HEK293 (cell line): ENCODE results near the gene APLP1.

Experiments
- CTCF ChIA-PET: fragments of 350-600 bp; formaldehyde crosslinking; extraction: SDS; loops from one replicate; lab custom pipeline; 2021; ENCODE audit warnings: antibody characterized with exemption; lab: Yijun Ruan, JAX
- POLR2A ChIA-PET: fragments of 300-600 bp; formaldehyde crosslinking; extraction: SDS; loops from one replicate; lab custom pipeline; 2020; ENCODE audit warnings: antibody characterized with exemption, inconsistent platforms; lab: Yijun Ruan, JAX
- H3K27ac ChIP-seq: fragments of 200-500 bp; sonication (Bioruptor generic); 2 replicates; pipeline ENCODE4 v1.5.1; 2014; ENCODE audit warnings: low read depth, low read length, control low read depth, inconsistent platforms; ENCODE audit errors: extremely low read depth
- H3K36me3 ChIP-seq, 2 experiments: fragments of 200-500 bp in 1 of 2; sonication (Bioruptor generic) in 1 of 2; 1 replicate in 1 of 2; 2 replicates in 1 of 2; pipeline ENCODE4 v1.5.1; 2014 to 2017; ENCODE audit warnings: inconsistent platforms in 2 of 2, low read length in 2 of 2; ENCODE audit not compliant: control insufficient read depth in 2 of 2, insufficient read depth in 1 of 2
- H3K4me1 ChIP-seq: fragments of 200-500 bp; sonication (Bioruptor generic); 2 replicates; pipeline ENCODE4 v1.5.1; 2014; ENCODE audit warnings: mild to moderate bottlenecking, low read length, inconsistent platforms; ENCODE audit not compliant: control insufficient read depth, insufficient read depth
- H3K4me3 ChIP-seq: 2 replicates; pipeline ENCODE4 v1.5.1; 2011; ENCODE audit warnings: low read depth, mild to moderate bottlenecking, control low read depth, low read length, moderate library complexity
- H3K9me3 ChIP-seq: fragments of 200-500 bp; sonication (Bioruptor generic); 2 replicates; pipeline ENCODE4 v1.5.1; 2014; ENCODE audit warnings: low read depth, low read length, inconsistent platforms; ENCODE audit not compliant: control insufficient read depth, insufficient read depth
- CTCF ChIP-seq: fragments of 450-650 bp; formaldehyde crosslinking; IDR thresholded peaks from 2 replicates; pipeline ENCODE4 v1.5.1; 2016; ENCODE audit warnings: missing biosample characterization, missing genetic modification characterization
- GLI2 ChIP-seq: fragments of 450-650 bp; formaldehyde crosslinking; IDR thresholded peaks from 2 replicates; pipeline ENCODE4; 2017; ENCODE audit warnings: missing biosample characterization, missing genetic modification characterization, low read depth, borderline replicate concordance
- KLF10 ChIP-seq: fragments of 450-650 bp; IDR thresholded peaks from 2 replicates; pipeline ENCODE4 v1.5.1; 2018; ENCODE audit warnings: missing biosample characterization, mild to moderate bottlenecking, missing genetic modification characterization
- PATZ1 ChIP-seq: fragments of 450-650 bp; formaldehyde crosslinking; IDR thresholded peaks from 2 replicates; pipeline ENCODE4 v1.5.1; 2016; ENCODE audit warnings: missing biosample characterization, missing genetic modification characterization
- PRDM10 ChIP-seq: fragments of 450-650 bp; formaldehyde crosslinking; IDR thresholded peaks from 2 replicates; pipeline ENCODE4 v1.5.1; 2016; ENCODE audit warnings: missing biosample characterization, missing genetic modification characterization
- SALL2 ChIP-seq: fragments of 450-650 bp; formaldehyde crosslinking; IDR thresholded peaks from 2 replicates; pipeline ENCODE4 v1.5.0; 2017; ENCODE audit warnings: missing biosample characterization, mild to moderate bottlenecking, missing genetic modification characterization, borderline replicate concordance
- SP2 ChIP-seq: fragments of 450-650 bp; formaldehyde crosslinking; IDR thresholded peaks from 2 replicates; pipeline ENCODE4 v1.5.1; 2016; ENCODE audit warnings: missing biosample characterization, missing genetic modification characterization
- SP3 ChIP-seq: fragments of 450-650 bp; formaldehyde crosslinking; IDR thresholded peaks from 2 replicates; pipeline ENCODE4 v1.5.1; 2016; ENCODE audit warnings: missing biosample characterization, missing genetic modification characterization
- YY1 ChIP-seq: fragments of 450-650 bp; formaldehyde crosslinking; IDR thresholded peaks from 2 replicates; pipeline ENCODE4 v1.5.1; 2018; ENCODE audit warnings: missing biosample characterization, missing genetic modification characterization
- ZBTB49 ChIP-seq: fragments of 450-650 bp; formaldehyde crosslinking; IDR thresholded peaks from 2 replicates; pipeline ENCODE4 v1.5.1; 2016; ENCODE audit warnings: missing biosample characterization, missing genetic modification characterization, low read depth
- ZNF114 ChIP-seq: fragments of 450-650 bp; formaldehyde crosslinking; IDR thresholded peaks from 2 replicates; pipeline ENCODE4 v1.5.0; 2017; ENCODE audit warnings: missing biosample characterization, missing genetic modification characterization
- ZNF121 ChIP-seq: fragments of 450-650 bp; formaldehyde crosslinking; IDR thresholded peaks from 2 replicates; pipeline ENCODE4 v1.5.1; 2016; ENCODE audit warnings: missing biosample characterization, missing genetic modification characterization
- ZNF133 ChIP-seq: fragments of 450-650 bp; formaldehyde crosslinking; IDR thresholded peaks from 2 replicates; pipeline ENCODE4 v1.5.1; 2016; ENCODE audit warnings: missing biosample characterization, missing genetic modification characterization
- ZNF184 ChIP-seq: fragments of 450-650 bp; IDR thresholded peaks from 2 replicates; pipeline ENCODE4 v1.5.1; 2018; ENCODE audit warnings: missing biosample characterization, mild to moderate bottlenecking, missing genetic modification characterization
- ZNF2 ChIP-seq: fragments of 450-650 bp; formaldehyde crosslinking; IDR thresholded peaks from 2 replicates; pipeline ENCODE4 v1.5.1; 2016; ENCODE audit warnings: missing biosample characterization, missing genetic modification characterization
- ZNF214 ChIP-seq: fragments of 450-650 bp; formaldehyde crosslinking; IDR thresholded peaks from 2 replicates; pipeline ENCODE4 v1.5.1; 2017; ENCODE audit warnings: missing biosample characterization, mild to moderate bottlenecking, missing genetic modification characterization, borderline replicate concordance
- ZNF239 ChIP-seq: fragments of 450-650 bp; formaldehyde crosslinking; IDR thresholded peaks from 2 replicates; pipeline ENCODE4 v1.5.1; 2016; ENCODE audit warnings: missing biosample characterization, missing genetic modification characterization
- ZNF335 ChIP-seq: fragments of 450-650 bp; formaldehyde crosslinking; conservative IDR thresholded peaks from 2 replicates; pipeline ENCODE4 v1.5.1; 2016; ENCODE audit warnings: missing biosample characterization, missing genetic modification characterization
- ZNF362 ChIP-seq: fragments of 450-650 bp; formaldehyde crosslinking; IDR thresholded peaks from 2 replicates; pipeline ENCODE4 v1.5.1; 2016; ENCODE audit warnings: missing biosample characterization, missing genetic modification characterization
- ZNF366 ChIP-seq: fragments of 450-650 bp; formaldehyde crosslinking; conservative IDR thresholded peaks from 2 replicates; pipeline ENCODE4 v1.5.1; 2016; ENCODE audit warnings: missing biosample characterization, missing genetic modification characterization
- ZNF404 ChIP-seq: fragments of 450-650 bp; formaldehyde crosslinking; IDR thresholded peaks from 2 replicates; pipeline ENCODE4 v1.5.1; 2017; ENCODE audit warnings: missing biosample characterization, missing genetic modification characterization
- ZNF433 ChIP-seq: fragments of 450-650 bp; formaldehyde crosslinking; IDR thresholded peaks from 2 replicates; pipeline ENCODE4 v1.5.1; 2016; ENCODE audit warnings: missing biosample characterization, missing genetic modification characterization, low read depth
- ZNF514 ChIP-seq: fragments of 450-650 bp; formaldehyde crosslinking; IDR thresholded peaks from 2 replicates; pipeline ENCODE4 v1.5.1; 2016; ENCODE audit warnings: missing biosample characterization, missing genetic modification characterization
- ZNF530 ChIP-seq: fragments of 450-650 bp; formaldehyde crosslinking; IDR thresholded peaks from 2 replicates; pipeline ENCODE4 v1.5.1; 2016; ENCODE audit warnings: low read depth, missing biosample characterization, missing genetic modification characterization
- ZNF677 ChIP-seq: fragments of 450-650 bp; IDR thresholded peaks from 2 replicates; pipeline ENCODE4 v1.5.0; 2018; ENCODE audit warnings: missing biosample characterization, mild to moderate bottlenecking, missing genetic modification characterization, moderate library complexity
- ZNF791 ChIP-seq: fragments of 450-650 bp; formaldehyde crosslinking; IDR thresholded peaks from 2 replicates; pipeline ENCODE4 v1.5.1; 2016; ENCODE audit warnings: missing biosample characterization, missing genetic modification characterization
- ZNF792 ChIP-seq: fragments of 450-650 bp; formaldehyde crosslinking; IDR thresholded peaks from 2 replicates; pipeline ENCODE4 v1.5.1; 2016; ENCODE audit warnings: missing biosample characterization, missing genetic modification characterization
- ZSCAN30 ChIP-seq: fragments of 450-650 bp; IDR thresholded peaks from 2 replicates; pipeline ENCODE4 v1.5.1; 2018; ENCODE audit warnings: missing biosample characterization, mild to moderate bottlenecking, missing genetic modification characterization, moderate library complexity

Gene APLP1

GRCh38 chr19:35852029-35852780 is 16.2 kb upstream of the APLP1 start, which contains the start of gene NPHS1:
Gene NPHS1 (minus strand): TSS chr19:35852504. CDS start chr19:35851837, 667 bp downstream.
- Histone ChIP-seq H3K9me3 (no peaks in the 10 kb centered on the region), H3K4me1 (no peaks in the 10 kb centered on the region), H3K36me3 (no peaks in the 10 kb centered on the region), H3K4me3 (no peak within 1 kb of the TSS), H3K27ac (no peak within 1 kb of the TSS)
- ChIA-PET CTCF (interaction anchor here (0.6 to 1.4 kb wide), 3 partner anchors 17 to 242 kb away, joined by 3 read pairs; partner anchors contain the start of gene APLP1), POLR2A (interaction anchor here (0.6 to 1.6 kb wide), 3 partner anchors 17 to 533 kb away, joined by 3 to 5 read pairs (median 4); no protein-coding TSS in a partner anchor)
- TF ChIP-seq PRDM10 (no peak), ZNF404 (tag by site-specific recombination) (no peak), ZNF791 (no peak), ZNF114 (tag by site-specific recombination) (no peak), ZNF335 (peak; percentile 88), ZNF121 (tag by site-specific recombination) (peak; percentile 96), ZNF2 (tag by site-specific recombination) (no peak), ZNF239 (tag by site-specific recombination) (no peak), SP2 (0 out of 2 replicates have a peak, but pooled peaks have one; percentile 2), ZNF362 (peak; percentile 94), ZNF530 (no peak), ZNF366 (tag by site-specific recombination) (peak; percentile 72), ZSCAN30 (tag by site-specific recombination) (no peak), ZNF133 (tag by site-specific recombination) (no peak), SP3 (no peak), ZNF792 (tag by site-specific recombination) (no peak), ZBTB49 (no peak), GLI2 (no peak), KLF10 (tag by site-specific recombination) (no peak), ZNF677 (tag by site-specific recombination) (no peak), PATZ1 (tag by site-specific recombination) (peak; percentile 55), YY1 (no peak), ZNF514 (tag by site-specific recombination) (no peak), ZNF433 (tag by site-specific recombination) (no peak; the same call in 1 of the 2 replicates), ZNF184 (tag by site-specific recombination) (no peak), CTCF (tag by site-specific recombination) (no peak), SALL2 (tag by site-specific recombination) (no peak), ZNF214 (tag by site-specific recombination) (no peak)
